Astrocyte of the cerebellum (primary cell): ENCODE results near the gene TDRD7.

Source experiments
- DNase-seq: peaks from one replicate; pipeline ENCODE4 v3.0.0-alpha.2; 2011; ENCODE audit warnings: low read depth
- H3K4me3 ChIP-seq: 2 replicates; pipeline ENCODE4 v1.5.1; 2011; ENCODE audit warnings: mild to moderate bottlenecking, low read depth, low read length, moderate library complexity
- CTCF ChIP-seq: IDR thresholded peaks from 2 replicates; pipeline ENCODE4 v1.5.1; 2012; ENCODE audit warnings: low read length, low read depth, moderate library complexity, mild to moderate bottlenecking; ENCODE audit errors: missing control alignments
- in situ Hi-C: cut with HindIII; loops from 2 replicates; pipeline ENCODE4 v1.10.0; 2017; ENCODE audit warnings: low sequenced_read_pairs

The TDRD7 gene

GRCh38 chr9:97501972-97502221, 90.0 kb downstream of the TDRD7 start:
- no peak for DNase-seq
- TF ChIP-seq CTCF: no peak
- H3K4me3 ChIP-seq: peak overlapping the region; percentile 40
- in situ Hi-C loops: no loop called here

GRCh38 chr9:97502222-97502983, 90.5 kb downstream of the TDRD7 start:
- DNase-seq: no peak
- in situ Hi-C loops: no loop called here
- no peak for TF ChIP-seq CTCF
- H3K4me3 ChIP-seq: peak overlapping the region; percentile 40

GRCh38 chr9:97502984-97503861, 91.3 kb downstream of the TDRD7 start:
- no peak for TF ChIP-seq CTCF
- in situ Hi-C loops: no loop called here
- no peak overlapping the region for H3K4me3 ChIP-seq
- no peak for DNase-seq

GRCh38 chr9:97503862-97504210, 91.9 kb downstream of the TDRD7 start:
- TF ChIP-seq CTCF: no peak
- H3K4me3 ChIP-seq: no peak overlapping the region
- in situ Hi-C loops: no loop called here
- DNase-seq: no peak

GRCh38 chr9:97504381-97505216, 92.7 kb downstream of the TDRD7 start:
- no peak for DNase-seq
- H3K4me3 ChIP-seq: no peak overlapping the region
- TF ChIP-seq CTCF: no peak
- in situ Hi-C loops: no loop called here

GRCh38 chr9:97505845-97506244, 93.9 kb downstream of the TDRD7 start:
- no peak for DNase-seq
- no peak for TF ChIP-seq CTCF
- no peak overlapping the region for H3K4me3 ChIP-seq
- in situ Hi-C loops: no loop called here
